Measurements from ENCODE around the gene KCNJ1.

DNA sequence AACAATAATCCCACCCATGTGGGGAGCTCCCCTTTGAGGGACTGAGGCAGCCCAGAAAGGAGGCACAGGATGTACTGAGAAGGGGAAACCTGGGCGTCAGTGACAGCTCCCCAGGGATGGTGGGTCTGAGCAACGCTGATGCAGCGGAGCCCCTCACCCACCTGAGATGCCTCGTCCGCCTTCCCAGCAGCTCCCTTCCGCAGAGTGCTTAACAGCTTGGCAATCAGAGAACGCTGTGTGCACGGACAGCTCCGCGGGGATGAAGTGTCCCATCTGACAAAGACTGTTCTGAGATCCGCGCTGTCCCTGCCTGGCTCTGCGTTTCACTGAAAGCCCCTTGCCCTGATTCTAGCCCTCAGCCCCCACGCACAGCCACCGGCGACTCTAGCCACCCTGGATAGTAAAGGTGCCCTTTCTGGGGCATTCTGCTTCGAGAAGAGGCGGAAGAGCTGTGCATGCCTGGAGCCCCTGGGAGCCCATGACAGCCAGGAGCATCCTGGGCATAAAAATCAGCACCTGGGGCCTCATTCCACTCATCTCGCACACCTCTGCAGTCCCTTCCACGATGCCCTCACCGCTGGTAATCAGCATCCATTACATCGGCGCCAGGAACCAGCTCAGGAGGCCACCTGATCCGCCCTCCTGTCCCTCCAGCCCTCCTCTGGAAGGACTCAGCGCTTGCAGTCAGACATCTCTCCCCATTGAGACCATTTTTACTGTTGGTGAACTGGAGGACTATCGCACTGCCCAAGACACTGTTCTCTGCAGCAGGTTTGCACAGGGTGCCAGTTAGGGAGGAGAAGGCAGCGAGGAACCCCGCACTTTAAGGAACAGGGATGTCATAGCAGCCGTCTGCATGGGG lies 34.8 kb upstream of the KCNJ1 start:
- TF ChIP-seq, protein P1, sequence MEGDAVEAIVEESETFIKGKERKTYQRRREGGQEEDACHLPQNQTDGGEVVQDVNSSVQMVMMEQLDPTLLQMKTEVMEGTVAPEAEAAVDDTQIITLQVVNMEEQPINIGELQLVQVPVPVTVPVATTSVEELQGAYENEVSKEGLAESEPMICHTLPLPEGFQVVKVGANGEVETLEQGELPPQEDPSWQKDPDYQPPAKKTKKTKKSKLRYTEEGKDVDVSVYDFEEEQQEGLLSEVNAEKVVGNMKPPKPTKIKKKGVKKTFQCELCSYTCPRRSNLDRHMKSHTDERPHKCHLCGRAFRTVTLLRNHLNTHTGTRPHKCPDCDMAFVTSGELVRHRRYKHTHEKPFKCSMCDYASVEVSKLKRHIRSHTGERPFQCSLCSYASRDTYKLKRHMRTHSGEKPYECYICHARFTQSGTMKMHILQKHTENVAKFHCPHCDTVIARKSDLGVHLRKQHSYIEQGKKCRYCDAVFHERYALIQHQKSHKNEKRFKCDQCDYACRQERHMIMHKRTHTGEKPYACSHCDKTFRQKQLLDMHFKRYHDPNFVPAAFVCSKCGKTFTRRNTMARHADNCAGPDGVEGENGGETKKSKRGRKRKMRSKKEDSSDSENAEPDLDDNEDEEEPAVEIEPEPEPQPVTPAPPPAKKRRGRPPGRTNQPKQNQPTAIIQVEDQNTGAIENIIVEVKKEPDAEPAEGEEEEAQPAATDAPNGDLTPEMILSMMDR (IDR thresholded peaks at IDR 0.05) = no peak
- no peak for TF ChIP-seq USF2 (IDR thresholded peaks at IDR 0.05; ENCODE audit: borderline replicate concordance, low read depth, low read length)
- TF ChIP-seq YY1 (IDR thresholded peaks at IDR 0.05; ENCODE audit: low read depth) = no peak
- no peak for TF ChIP-seq MAX (IDR thresholded peaks at IDR 0.05; ENCODE audit: low read depth)
- TF ChIP-seq, protein P2, sequence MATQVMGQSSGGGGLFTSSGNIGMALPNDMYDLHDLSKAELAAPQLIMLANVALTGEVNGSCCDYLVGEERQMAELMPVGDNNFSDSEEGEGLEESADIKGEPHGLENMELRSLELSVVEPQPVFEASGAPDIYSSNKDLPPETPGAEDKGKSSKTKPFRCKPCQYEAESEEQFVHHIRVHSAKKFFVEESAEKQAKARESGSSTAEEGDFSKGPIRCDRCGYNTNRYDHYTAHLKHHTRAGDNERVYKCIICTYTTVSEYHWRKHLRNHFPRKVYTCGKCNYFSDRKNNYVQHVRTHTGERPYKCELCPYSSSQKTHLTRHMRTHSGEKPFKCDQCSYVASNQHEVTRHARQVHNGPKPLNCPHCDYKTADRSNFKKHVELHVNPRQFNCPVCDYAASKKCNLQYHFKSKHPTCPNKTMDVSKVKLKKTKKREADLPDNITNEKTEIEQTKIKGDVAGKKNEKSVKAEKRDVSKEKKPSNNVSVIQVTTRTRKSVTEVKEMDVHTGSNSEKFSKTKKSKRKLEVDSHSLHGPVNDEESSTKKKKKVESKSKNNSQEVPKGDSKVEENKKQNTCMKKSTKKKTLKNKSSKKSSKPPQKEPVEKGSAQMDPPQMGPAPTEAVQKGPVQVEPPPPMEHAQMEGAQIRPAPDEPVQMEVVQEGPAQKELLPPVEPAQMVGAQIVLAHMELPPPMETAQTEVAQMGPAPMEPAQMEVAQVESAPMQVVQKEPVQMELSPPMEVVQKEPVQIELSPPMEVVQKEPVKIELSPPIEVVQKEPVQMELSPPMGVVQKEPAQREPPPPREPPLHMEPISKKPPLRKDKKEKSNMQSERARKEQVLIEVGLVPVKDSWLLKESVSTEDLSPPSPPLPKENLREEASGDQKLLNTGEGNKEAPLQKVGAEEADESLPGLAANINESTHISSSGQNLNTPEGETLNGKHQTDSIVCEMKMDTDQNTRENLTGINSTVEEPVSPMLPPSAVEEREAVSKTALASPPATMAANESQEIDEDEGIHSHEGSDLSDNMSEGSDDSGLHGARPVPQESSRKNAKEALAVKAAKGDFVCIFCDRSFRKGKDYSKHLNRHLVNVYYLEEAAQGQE (IDR thresholded peaks at IDR 0.05; ENCODE audit: low read depth, low read length) = no peak
- TF ChIP-seq NFIC (IDR thresholded peaks at IDR 0.05; ENCODE audit: borderline replicate concordance) = no peak
- TF ChIP-seq, protein P3, sequence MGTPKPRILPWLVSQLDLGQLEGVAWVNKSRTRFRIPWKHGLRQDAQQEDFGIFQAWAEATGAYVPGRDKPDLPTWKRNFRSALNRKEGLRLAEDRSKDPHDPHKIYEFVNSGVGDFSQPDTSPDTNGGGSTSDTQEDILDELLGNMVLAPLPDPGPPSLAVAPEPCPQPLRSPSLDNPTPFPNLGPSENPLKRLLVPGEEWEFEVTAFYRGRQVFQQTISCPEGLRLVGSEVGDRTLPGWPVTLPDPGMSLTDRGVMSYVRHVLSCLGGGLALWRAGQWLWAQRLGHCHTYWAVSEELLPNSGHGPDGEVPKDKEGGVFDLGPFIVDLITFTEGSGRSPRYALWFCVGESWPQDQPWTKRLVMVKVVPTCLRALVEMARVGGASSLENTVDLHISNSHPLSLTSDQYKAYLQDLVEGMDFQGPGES (IDR thresholded peaks at IDR 0.05; ENCODE audit: low read depth, low read length) = no peak
- no peak for TF ChIP-seq TEAD4 (IDR thresholded peaks at IDR 0.05; ENCODE audit: borderline replicate concordance, insufficient read depth)
